ENCODE data around the gene VEZT. TPM values are rescaled to one million over a fixed set of nuclear protein-coding genes. Genes with fewer than 3 reads are reported as not detected.

Gene VEZT
- total and polyA plus RNA-seq, 10 of the 15 experiments (the other 5 are each of a cell fraction or from before 2014, with no cell fraction given) = 32.8 to 134 (median 66.2) TPM

- TF ChIP-seq PRDM15 (CRISPR knock-in tag; IDR thresholded peaks at IDR 0.05) (no peak), POU2F2 (IDR thresholded peaks at IDR 0.05; ENCODE audit: borderline replicate concordance, low read depth, low read length) (0 out of 3 replicates have a peak, but pooled peaks have one; percentile 5), MEF2B (IDR thresholded peaks at IDR 0.05; ENCODE audit: partially characterized antibody, poor library complexity, severe bottlenecking) (no peak), EED (IDR thresholded peaks at IDR 0.05; ENCODE audit: low read depth) (peak; percentile 39; the same call in 1 of the 2 replicates), E2F4 (IDR thresholded peaks at IDR 0.05; ENCODE audit: low read depth, low read length) (peak; percentile 48; the same call in 1 of the 2 replicates), ZNF207 (IDR thresholded peaks at IDR 0.05; ENCODE audit: borderline replicate concordance) (peak; percentile 70; the same call in 1 of the 2 replicates), SREBF2 (IDR thresholded peaks at IDR 0.05; ENCODE audit: low read length) (no peak), ZNF384 (IDR thresholded peaks at IDR 0.05; ENCODE audit: borderline replicate concordance, low read depth, low read length) (0 out of 2 replicates have a peak, but pooled peaks have one; percentile 9), ZZZ3 (IDR thresholded peaks at IDR 0.05; ENCODE audit: control insufficient read depth, insufficient read length, low read depth) (no peak), LARP7 (IDR thresholded peaks at IDR 0.05) (0 out of 2 replicates have a peak, but pooled peaks have one; percentile 43), IKZF2 (IDR thresholded peaks at IDR 0.05) (peak; percentile 12 to 32), FOS (IDR thresholded peaks at IDR 0.05; ENCODE audit: borderline replicate concordance, extremely low read depth, insufficient read length) (no peak), RUNX3 (IDR thresholded peaks at IDR 0.05; ENCODE audit: low read length) (peak; percentile 51; the same call in 1 of the 2 replicates), SMAD1 (IDR thresholded peaks at IDR 0.05; ENCODE audit: low read depth, partially characterized antibody) (no peak)
Observed at GRCh38 chr12:95216711-95217376, 763 bp upstream of the VEZT start (continued).
